COLO668 (cell line): ENCODE results near the gene EEFSEC.

Experiments
- DNase-seq: peaks from one replicate; lab custom pipeline; 2025; ENCODE audit not compliant: unreplicated experiment; lab: John Stamatoyannopoulos, UW

EEFSEC gene

GRCh38 chr3:128328546-128329458, 175.5 kb downstream of the EEFSEC start:
- no peak for DNase-seq

- DNase-seq = no peak
Observed at GRCh38 chr3:128329491-128330213, 176.4 kb downstream of the EEFSEC start.

- no peak for DNase-seq
Observed at GRCh38 chr3:128330214-128330842, 177.0 kb downstream of the EEFSEC start.

- no peak for DNase-seq
Observed at GRCh38 chr3:128334086-128334645, 180.9 kb downstream of the EEFSEC start.

- DNase-seq = no peak
Observed at GRCh38 chr3:128334766-128335165, 181.5 kb downstream of the EEFSEC start.

- no peak for DNase-seq
Observed at GRCh38 chr3:128335621-128336296, 182.5 kb downstream of the EEFSEC start.

- DNase-seq = no peak
Observed at GRCh38 chr3:128336337-128337156, 183.3 kb downstream of the EEFSEC start.

GRCh38 chr3:128337305-128337704, 184.0 kb downstream of the EEFSEC start:
- DNase-seq = no peak

- peak; percentile 7 for DNase-seq
Observed at GRCh38 chr3:128338536-128339330, 185.5 kb downstream of the EEFSEC start.

GRCh38 chr3:128339491-128340012, 186.3 kb downstream of the EEFSEC start:
- no peak for DNase-seq

GRCh38 chr3:128340198-128340903, 187.1 kb downstream of the EEFSEC start:
- DNase-seq = no peak

GRCh38 chr3:128340904-128341555, 187.7 kb downstream of the EEFSEC start:
- no peak for DNase-seq

GRCh38 chr3:128341659-128342395, 188.5 kb downstream of the EEFSEC start:
- no peak for DNase-seq

GRCh38 chr3:128342701-128343180, 189.5 kb downstream of the EEFSEC start:
- DNase-seq = no peak

GRCh38 chr3:128343287-128344051, 190.2 kb downstream of the EEFSEC start:
- peak; percentile 35 for DNase-seq

- no peak for DNase-seq
Observed at GRCh38 chr3:128344052-128344735, 190.9 kb downstream of the EEFSEC start.
